B cell (primary cell): Measurements from ENCODE around the gene NMUR1.
"Not testable (repeated sequence)": the region's sequence is repeated elsewhere in the genome, so short reads cannot be mapped to it uniquely, and the experiment has no call there.

ENCODE experiments used
- EZH2 ChIP-seq: IDR thresholded peaks from 2 replicates; pipeline ENCODE4 v1.6.1; 2012; ENCODE audit warnings: borderline replicate concordance, low read depth, mild to moderate bottlenecking, moderate library complexity, low read length; ENCODE audit not compliant: insufficient read depth, poor library complexity, severe bottlenecking
- TF ChIP-seq, protein P1 (sequence below): fragments of 200-600 bp; IDR thresholded peaks from one replicate; pipeline ENCODE4 v1.8.0; 2022; ENCODE audit warnings: antibody characterized with exemption, mild to moderate bottlenecking

DNA sequence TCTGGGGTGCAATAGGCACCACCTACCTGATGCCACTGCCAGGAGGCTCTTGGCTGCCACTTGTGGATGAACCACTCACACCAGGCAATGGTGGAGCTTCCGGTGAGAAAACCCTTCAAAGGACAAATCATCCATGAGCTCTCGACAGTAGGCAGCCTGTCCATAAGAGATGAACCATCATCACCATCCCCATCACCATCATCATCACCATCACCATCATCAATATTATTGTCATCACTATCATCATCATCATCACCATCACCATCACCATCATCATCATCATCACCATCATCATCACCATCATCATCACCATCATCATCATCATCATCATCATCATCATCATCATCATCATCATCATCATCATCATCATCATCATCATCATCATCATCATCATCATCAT is 48.4 kb upstream of the NMUR1 start:
- TF ChIP-seq, protein P1, sequence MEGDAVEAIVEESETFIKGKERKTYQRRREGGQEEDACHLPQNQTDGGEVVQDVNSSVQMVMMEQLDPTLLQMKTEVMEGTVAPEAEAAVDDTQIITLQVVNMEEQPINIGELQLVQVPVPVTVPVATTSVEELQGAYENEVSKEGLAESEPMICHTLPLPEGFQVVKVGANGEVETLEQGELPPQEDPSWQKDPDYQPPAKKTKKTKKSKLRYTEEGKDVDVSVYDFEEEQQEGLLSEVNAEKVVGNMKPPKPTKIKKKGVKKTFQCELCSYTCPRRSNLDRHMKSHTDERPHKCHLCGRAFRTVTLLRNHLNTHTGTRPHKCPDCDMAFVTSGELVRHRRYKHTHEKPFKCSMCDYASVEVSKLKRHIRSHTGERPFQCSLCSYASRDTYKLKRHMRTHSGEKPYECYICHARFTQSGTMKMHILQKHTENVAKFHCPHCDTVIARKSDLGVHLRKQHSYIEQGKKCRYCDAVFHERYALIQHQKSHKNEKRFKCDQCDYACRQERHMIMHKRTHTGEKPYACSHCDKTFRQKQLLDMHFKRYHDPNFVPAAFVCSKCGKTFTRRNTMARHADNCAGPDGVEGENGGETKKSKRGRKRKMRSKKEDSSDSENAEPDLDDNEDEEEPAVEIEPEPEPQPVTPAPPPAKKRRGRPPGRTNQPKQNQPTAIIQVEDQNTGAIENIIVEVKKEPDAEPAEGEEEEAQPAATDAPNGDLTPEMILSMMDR: not testable (repeated sequence)
- not testable (repeated sequence) for TF ChIP-seq EZH2
